GM23338 (cell line): ENCODE measurements around the gene ZNF391. TPM values are rescaled to one million over a fixed set of nuclear protein-coding genes. Genes with fewer than 3 reads are reported as not detected.

Experiments
- ATAC-seq: fragments of 200-7000 bp; cut with Tn5 transposase; 3 replicates; pipeline ENCODE4 v1.9.1; 2020
- DNase-seq: peaks from one replicate; pipeline ENCODE4 v3.0.0-alpha.2; 2015; ENCODE audit warnings: low spot score
- H2AFZ ChIP-seq: fragments of 200-600 bp; sonication (generic); 2 replicates; pipeline ENCODE4 v1.8.0; 2016; ENCODE audit warnings: antibody characterized with exemption, mild to moderate bottlenecking, moderate library complexity
- H3F3A ChIP-seq: fragments of 200-600 bp; sonication (generic); replicated peaks from 2 replicates; pipeline ENCODE4 v1.8.0; 2017; ENCODE audit warnings: antibody characterized with exemption, mixed run types, low read depth
- H3K27ac ChIP-seq: fragments of 200-600 bp; sonication (generic); 2 replicates; pipeline ENCODE4 v1.6.1; 2016; ENCODE audit warnings: low read depth
- H3K27me3 ChIP-seq: fragments of 200-600 bp; sonication (generic); 2 replicates; pipeline ENCODE4 v1.8.0; 2016; ENCODE audit warnings: mild to moderate bottlenecking, mixed run types, moderate library complexity; ENCODE audit not compliant: insufficient read depth
- H3K36me3 ChIP-seq: fragments of 200-600 bp; sonication (generic); 2 replicates; pipeline ENCODE4 v1.8.0; 2016; ENCODE audit warnings: mild to moderate bottlenecking; ENCODE audit not compliant: insufficient read depth
- H3K4me1 ChIP-seq: fragments of 200-600 bp; sonication (generic); 2 replicates; pipeline ENCODE4 v1.8.0; 2016; ENCODE audit warnings: mild to moderate bottlenecking, moderate library complexity; ENCODE audit not compliant: insufficient read depth
- H3K4me2 ChIP-seq: fragments of 200-600 bp; sonication (generic); 2 replicates; pipeline ENCODE4 v1.7.1; 2017; ENCODE audit warnings: mixed run types
- H3K4me3 ChIP-seq: fragments of 200-600 bp; sonication (generic); 2 replicates; pipeline ENCODE4 v1.6.1; 2016; ENCODE audit warnings: mixed run types
- H3K79me2 ChIP-seq: fragments of 200-600 bp; sonication (generic); replicated peaks from 2 replicates; pipeline ENCODE4 v1.8.0; 2017; ENCODE audit warnings: mild to moderate bottlenecking; ENCODE audit not compliant: insufficient read depth
- H3K9me2 ChIP-seq: fragments of 200-600 bp; sonication (generic); 2 replicates; pipeline ENCODE4 v1.8.0; 2017; ENCODE audit not compliant: insufficient read depth
- H4K20me1 ChIP-seq: fragments of 200-600 bp; sonication (generic); replicated peaks from 2 replicates; pipeline ENCODE4 v1.8.0; 2017; ENCODE audit warnings: mild to moderate bottlenecking; ENCODE audit not compliant: insufficient read depth
- H3K27ac Mint-ChIP-seq: 2 replicates; pipeline ENCODE4 v1.8.0; 2020; ENCODE audit warnings: inconsistent platforms, mild to moderate bottlenecking, moderate library complexity, mixed read lengths
- H3K27me3 Mint-ChIP-seq: 3 replicates; pipeline ENCODE4 v1.8.0; 2022; ENCODE audit warnings: low read depth, mild to moderate bottlenecking, moderate library complexity, mixed read lengths, inconsistent platforms; ENCODE audit not compliant: insufficient read depth, poor library complexity
- H3K36me3 Mint-ChIP-seq: 3 replicates; pipeline ENCODE4 v1.8.0; 2021; ENCODE audit warnings: low read depth, mild to moderate bottlenecking, inconsistent platforms, moderate library complexity, mixed read lengths
- H3K4me1 Mint-ChIP-seq: 3 replicates; pipeline ENCODE4 v1.8.0; 2020; ENCODE audit warnings: mild to moderate bottlenecking, inconsistent platforms, mixed read lengths
- H3K4me3 Mint-ChIP-seq: 3 replicates; pipeline ENCODE4 v1.8.0; 2021; ENCODE audit warnings: moderate library complexity, mild to moderate bottlenecking, inconsistent platforms, mixed read lengths
- H3K9me3 Mint-ChIP-seq: 3 replicates; pipeline ENCODE4 v1.8.0; 2020; ENCODE audit warnings: moderate library complexity, mild to moderate bottlenecking, inconsistent platforms, mixed read lengths
- CREB1 ChIP-seq: fragments of 250-450 bp; sonication (Bioruptor Pico); IDR thresholded peaks from 2 replicates; pipeline ENCODE4 v1.5.0; 2020; ENCODE audit warnings: low read depth, mild to moderate bottlenecking, moderate library complexity
- EZH2 ChIP-seq: fragments of 200-600 bp; sonication (generic); IDR thresholded peaks from one replicate; pipeline ENCODE4 v1.8.0; 2017; ENCODE audit warnings: antibody characterized with exemption, mild to moderate bottlenecking, low read depth; ENCODE audit not compliant: unreplicated experiment
- EZH2phosphoT487 ChIP-seq: fragments of 200-600 bp; sonication (generic); IDR thresholded peaks from one replicate; pipeline ENCODE4 v1.8.1; 2018; ENCODE audit warnings: antibody characterized with exemption; ENCODE audit not compliant: unreplicated experiment
- JUNB ChIP-seq: IDR thresholded peaks from one replicate; pipeline ENCODE4 v1.6.1; 2016; ENCODE audit warnings: antibody characterized with exemption; ENCODE audit not compliant: unreplicated experiment
- NANOG ChIP-seq: IDR thresholded peaks from 2 replicates; pipeline ENCODE4 v1.6.1; 2016; ENCODE audit warnings: antibody characterized with exemption, borderline replicate concordance
- POLR2AphosphoS5 ChIP-seq: IDR thresholded peaks from 2 replicates; pipeline ENCODE4 v1.6.1; 2016; ENCODE audit warnings: antibody characterized with exemption, low read depth
- STAT1 ChIP-seq: IDR thresholded peaks from one replicate; pipeline ENCODE4 v1.6.1; 2016; ENCODE audit warnings: antibody characterized with exemption; ENCODE audit not compliant: unreplicated experiment
- ZNF114 ChIP-seq: fragments of 250-450 bp; sonication (Bioruptor Pico); IDR thresholded peaks from 2 replicates; pipeline ENCODE4 v1.5.0; 2020; ENCODE audit warnings: mild to moderate bottlenecking, moderate library complexity
- ZNF331 ChIP-seq: fragments of 250-450 bp; sonication (Bioruptor Pico); IDR thresholded peaks from 2 replicates; pipeline ENCODE4 v1.5.0; 2020; ENCODE audit warnings: low read depth, mild to moderate bottlenecking, moderate library complexity
- polyA plus RNA-seq: library from polyadenylated mRNA; unstranded; fragments of >200 nt; fragmentation: Nextera tagmentation; extraction: Ambion mirVana; gene quantifications from 2 replicates; pipeline ENCODE4 v1.2.1, GENCODE V29; 2016
- total RNA-seq: library from RNA; depleted of rRNA; stranded (reverse); fragments of >200 nt; shearing (Covaris generic); gene quantifications from 2 replicates; pipeline ENCODE4 v1.2.3, GENCODE V29; 2014
- TF ChIP-seq, protein P1 (sequence below): fragments of 250-450 bp; sonication (Bioruptor Pico); IDR thresholded peaks from 2 replicates; pipeline ENCODE4 v1.5.0; 2020; ENCODE audit warnings: mild to moderate bottlenecking, moderate library complexity
- TF ChIP-seq, protein P2 (sequence below): IDR thresholded peaks from one replicate; pipeline ENCODE4 v1.6.1; 2018; ENCODE audit warnings: antibody characterized with exemption; ENCODE audit not compliant: unreplicated experiment
- TF ChIP-seq, protein P3 (sequence below), 2 experiments: fragments of 200-600 bp in 1 of 2; sonication (generic) in 1 of 2; conservative IDR thresholded peaks; 2 replicates each; pipeline versions ENCODE4 v1.5.1 to v1.6.1; 2016 to 2017; ENCODE audit warnings: antibody characterized with exemption in 2 of 2, low read depth in 2 of 2, mild to moderate bottlenecking in 2 of 2, moderate library complexity in 1 of 2
- TF ChIP-seq, protein P4 (sequence below): IDR thresholded peaks from 2 replicates; pipeline ENCODE4 v1.6.1; 2016; ENCODE audit warnings: antibody characterized with exemption

The ZNF391 gene
- total and polyA plus RNA-seq, 2 experiments from 2014 or later = 11.4 to 22.5 TPM

DNA sequence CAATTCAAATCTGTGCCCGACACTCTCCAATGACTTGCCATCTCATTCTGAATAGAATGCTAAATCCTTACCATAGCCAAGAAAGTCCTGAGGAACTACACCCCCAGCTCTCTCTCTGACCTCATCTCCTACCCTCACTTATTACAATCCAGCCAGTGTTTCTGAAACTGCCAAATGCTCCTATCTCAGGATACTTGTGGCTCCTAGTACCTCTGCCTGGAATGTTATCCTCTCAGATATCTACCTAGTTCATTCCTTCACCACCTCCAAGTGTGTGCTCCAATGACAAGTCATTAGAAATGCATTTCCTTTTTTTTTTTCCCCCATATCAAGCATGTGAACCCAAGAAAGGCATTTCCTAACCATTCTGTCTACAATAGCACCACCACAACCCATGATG lies 59.9 kb downstream of the ZNF391 start:
- H2AFZ ChIP-seq = no peak overlapping the region
- H3K4me1 ChIP-seq = no peaks in the 10 kb centered on the region
- peaks cover 7% of the 10 kb centered on the region; the same call in 1 of the 2 replicates for H3K9me2 ChIP-seq
- DNase-seq = no peak
- no peak overlapping the region for H3K4me2 ChIP-seq
- Mint-ChIP-seq H3K36me3 (peaks cover 59% of the 10 kb centered on the region), H3K4me3 (no peak overlapping the region), H3K4me1 (no peaks in the 10 kb centered on the region), H3K27me3 (no peaks in the 10 kb centered on the region), H3K9me3 (peaks cover 68% of the 10 kb centered on the region), H3K27ac (no peak overlapping the region)
- no peaks in the 10 kb centered on the region for H3K79me2 ChIP-seq
- H3F3A ChIP-seq = no peaks in the 10 kb centered on the region
- H3K27me3 ChIP-seq = no peaks in the 10 kb centered on the region
- no peak overlapping the region for H3K27ac ChIP-seq
- no peak for ATAC-seq
- H4K20me1 ChIP-seq = no peaks in the 10 kb centered on the region
- no peak overlapping the region for H3K4me3 ChIP-seq
- H3K36me3 ChIP-seq = peaks cover 37% of the 10 kb centered on the region
- TF ChIP-seq ZNF114 (CRISPR knock-in tag) = no peak
- no peak for TF ChIP-seq CREB1
- TF ChIP-seq STAT1 = no peak
- TF ChIP-seq EZH2phosphoT487 = no peak
- TF ChIP-seq JUNB = no peak
- TF ChIP-seq, protein P1, sequence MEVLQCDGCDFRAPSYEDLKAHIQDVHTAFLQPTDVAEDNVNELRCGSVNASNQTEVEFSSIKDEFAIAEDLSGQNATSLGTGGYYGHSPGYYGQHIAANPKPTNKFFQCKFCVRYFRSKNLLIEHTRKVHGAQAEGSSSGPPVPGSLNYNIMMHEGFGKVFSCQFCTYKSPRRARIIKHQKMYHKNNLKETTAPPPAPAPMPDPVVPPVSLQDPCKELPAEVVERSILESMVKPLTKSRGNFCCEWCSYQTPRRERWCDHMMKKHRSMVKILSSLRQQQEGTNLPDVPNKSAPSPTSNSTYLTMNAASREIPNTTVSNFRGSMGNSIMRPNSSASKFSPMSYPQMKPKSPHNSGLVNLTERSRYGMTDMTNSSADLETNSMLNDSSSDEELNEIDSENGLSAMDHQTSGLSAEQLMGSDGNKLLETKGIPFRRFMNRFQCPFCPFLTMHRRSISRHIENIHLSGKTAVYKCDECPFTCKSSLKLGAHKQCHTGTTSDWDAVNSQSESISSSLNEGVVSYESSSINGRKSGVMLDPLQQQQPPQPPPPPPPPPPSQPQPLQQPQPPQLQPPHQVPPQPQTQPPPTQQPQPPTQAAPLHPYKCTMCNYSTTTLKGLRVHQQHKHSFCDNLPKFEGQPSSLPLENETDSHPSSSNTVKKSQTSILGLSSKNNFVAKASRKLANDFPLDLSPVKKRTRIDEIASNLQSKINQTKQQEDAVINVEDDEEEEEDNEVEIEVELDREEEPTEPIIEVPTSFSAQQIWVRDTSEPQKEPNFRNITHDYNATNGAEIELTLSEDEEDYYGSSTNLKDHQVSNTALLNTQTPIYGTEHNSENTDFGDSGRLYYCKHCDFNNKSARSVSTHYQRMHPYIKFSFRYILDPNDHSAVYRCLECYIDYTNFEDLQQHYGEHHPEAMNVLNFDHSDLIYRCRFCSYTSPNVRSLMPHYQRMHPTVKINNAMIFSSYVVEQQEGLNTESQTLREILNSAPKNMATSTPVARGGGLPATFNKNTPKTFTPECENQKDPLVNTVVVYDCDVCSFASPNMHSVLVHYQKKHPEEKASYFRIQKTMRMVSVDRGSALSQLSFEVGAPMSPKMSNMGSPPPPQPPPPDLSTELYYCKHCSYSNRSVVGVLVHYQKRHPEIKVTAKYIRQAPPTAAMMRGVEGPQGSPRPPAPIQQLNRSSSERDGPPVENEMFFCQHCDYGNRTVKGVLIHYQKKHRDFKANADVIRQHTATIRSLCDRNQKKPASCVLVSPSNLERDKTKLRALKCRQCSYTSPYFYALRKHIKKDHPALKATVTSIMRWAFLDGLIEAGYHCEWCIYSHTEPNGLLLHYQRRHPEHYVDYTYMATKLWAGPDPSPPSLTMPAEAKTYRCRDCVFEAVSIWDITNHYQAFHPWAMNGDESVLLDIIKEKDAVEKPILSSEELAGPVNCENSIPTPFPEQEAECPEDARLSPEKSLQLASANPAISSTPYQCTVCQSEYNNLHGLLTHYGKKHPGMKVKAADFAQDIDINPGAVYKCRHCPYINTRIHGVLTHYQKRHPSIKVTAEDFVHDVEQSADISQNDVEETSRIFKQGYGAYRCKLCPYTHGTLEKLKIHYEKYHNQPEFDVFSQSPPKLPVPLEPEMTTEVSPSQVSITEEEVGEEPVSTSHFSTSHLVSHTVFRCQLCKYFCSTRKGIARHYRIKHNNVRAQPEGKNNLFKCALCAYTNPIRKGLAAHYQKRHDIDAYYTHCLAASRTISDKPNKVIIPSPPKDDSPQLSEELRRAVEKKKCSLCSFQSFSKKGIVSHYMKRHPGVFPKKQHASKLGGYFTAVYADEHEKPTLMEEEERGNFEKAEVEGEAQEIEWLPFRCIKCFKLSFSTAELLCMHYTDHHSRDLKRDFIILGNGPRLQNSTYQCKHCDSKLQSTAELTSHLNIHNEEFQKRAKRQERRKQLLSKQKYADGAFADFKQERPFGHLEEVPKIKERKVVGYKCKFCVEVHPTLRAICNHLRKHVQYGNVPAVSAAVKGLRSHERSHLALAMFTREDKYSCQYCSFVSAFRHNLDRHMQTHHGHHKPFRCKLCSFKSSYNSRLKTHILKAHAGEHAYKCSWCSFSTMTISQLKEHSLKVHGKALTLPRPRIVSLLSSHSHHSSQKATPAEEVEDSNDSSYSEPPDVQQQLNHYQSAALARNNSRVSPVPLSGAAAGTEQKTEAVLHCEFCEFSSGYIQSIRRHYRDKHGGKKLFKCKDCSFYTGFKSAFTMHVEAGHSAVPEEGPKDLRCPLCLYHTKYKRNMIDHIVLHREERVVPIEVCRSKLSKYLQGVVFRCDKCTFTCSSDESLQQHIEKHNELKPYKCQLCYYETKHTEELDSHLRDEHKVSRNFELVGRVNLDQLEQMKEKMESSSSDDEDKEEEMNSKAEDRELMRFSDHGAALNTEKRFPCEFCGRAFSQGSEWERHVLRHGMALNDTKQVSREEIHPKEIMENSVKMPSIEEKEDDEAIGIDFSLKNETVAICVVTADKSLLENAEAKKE = no peak
- TF ChIP-seq ZNF331 (CRISPR knock-in tag) = no peak
- TF ChIP-seq, protein P2, sequence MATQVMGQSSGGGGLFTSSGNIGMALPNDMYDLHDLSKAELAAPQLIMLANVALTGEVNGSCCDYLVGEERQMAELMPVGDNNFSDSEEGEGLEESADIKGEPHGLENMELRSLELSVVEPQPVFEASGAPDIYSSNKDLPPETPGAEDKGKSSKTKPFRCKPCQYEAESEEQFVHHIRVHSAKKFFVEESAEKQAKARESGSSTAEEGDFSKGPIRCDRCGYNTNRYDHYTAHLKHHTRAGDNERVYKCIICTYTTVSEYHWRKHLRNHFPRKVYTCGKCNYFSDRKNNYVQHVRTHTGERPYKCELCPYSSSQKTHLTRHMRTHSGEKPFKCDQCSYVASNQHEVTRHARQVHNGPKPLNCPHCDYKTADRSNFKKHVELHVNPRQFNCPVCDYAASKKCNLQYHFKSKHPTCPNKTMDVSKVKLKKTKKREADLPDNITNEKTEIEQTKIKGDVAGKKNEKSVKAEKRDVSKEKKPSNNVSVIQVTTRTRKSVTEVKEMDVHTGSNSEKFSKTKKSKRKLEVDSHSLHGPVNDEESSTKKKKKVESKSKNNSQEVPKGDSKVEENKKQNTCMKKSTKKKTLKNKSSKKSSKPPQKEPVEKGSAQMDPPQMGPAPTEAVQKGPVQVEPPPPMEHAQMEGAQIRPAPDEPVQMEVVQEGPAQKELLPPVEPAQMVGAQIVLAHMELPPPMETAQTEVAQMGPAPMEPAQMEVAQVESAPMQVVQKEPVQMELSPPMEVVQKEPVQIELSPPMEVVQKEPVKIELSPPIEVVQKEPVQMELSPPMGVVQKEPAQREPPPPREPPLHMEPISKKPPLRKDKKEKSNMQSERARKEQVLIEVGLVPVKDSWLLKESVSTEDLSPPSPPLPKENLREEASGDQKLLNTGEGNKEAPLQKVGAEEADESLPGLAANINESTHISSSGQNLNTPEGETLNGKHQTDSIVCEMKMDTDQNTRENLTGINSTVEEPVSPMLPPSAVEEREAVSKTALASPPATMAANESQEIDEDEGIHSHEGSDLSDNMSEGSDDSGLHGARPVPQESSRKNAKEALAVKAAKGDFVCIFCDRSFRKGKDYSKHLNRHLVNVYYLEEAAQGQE = no peak
- TF ChIP-seq EZH2 = no peak
- TF ChIP-seq, protein P3, sequence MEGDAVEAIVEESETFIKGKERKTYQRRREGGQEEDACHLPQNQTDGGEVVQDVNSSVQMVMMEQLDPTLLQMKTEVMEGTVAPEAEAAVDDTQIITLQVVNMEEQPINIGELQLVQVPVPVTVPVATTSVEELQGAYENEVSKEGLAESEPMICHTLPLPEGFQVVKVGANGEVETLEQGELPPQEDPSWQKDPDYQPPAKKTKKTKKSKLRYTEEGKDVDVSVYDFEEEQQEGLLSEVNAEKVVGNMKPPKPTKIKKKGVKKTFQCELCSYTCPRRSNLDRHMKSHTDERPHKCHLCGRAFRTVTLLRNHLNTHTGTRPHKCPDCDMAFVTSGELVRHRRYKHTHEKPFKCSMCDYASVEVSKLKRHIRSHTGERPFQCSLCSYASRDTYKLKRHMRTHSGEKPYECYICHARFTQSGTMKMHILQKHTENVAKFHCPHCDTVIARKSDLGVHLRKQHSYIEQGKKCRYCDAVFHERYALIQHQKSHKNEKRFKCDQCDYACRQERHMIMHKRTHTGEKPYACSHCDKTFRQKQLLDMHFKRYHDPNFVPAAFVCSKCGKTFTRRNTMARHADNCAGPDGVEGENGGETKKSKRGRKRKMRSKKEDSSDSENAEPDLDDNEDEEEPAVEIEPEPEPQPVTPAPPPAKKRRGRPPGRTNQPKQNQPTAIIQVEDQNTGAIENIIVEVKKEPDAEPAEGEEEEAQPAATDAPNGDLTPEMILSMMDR (conservative IDR thresholded peaks at IDR 0.05; ENCODE audit: low read depth in 2 of 2) = no peak
- no peak for TF ChIP-seq POLR2AphosphoS5
- TF ChIP-seq, protein P4, sequence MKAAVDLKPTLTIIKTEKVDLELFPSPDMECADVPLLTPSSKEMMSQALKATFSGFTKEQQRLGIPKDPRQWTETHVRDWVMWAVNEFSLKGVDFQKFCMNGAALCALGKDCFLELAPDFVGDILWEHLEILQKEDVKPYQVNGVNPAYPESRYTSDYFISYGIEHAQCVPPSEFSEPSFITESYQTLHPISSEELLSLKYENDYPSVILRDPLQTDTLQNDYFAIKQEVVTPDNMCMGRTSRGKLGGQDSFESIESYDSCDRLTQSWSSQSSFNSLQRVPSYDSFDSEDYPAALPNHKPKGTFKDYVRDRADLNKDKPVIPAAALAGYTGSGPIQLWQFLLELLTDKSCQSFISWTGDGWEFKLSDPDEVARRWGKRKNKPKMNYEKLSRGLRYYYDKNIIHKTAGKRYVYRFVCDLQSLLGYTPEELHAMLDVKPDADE = no peak
- TF ChIP-seq NANOG = no peak
